HepG2 (cell line): ENCODE data around the gene CAPN12. TPM values are rescaled to one million over a fixed set of nuclear protein-coding genes. Genes with fewer than 3 reads are reported as not detected.

Experiments used
- ARID2 ChIP-seq: sonication (generic); formaldehyde crosslinking; IDR thresholded peaks from 2 replicates; pipeline ENCODE4 v1.8.1; 2022; ENCODE audit warnings: mild to moderate bottlenecking, missing genetic modification reagents, borderline replicate concordance
- HNF1A ChIP-seq, 2 experiments: sonication (generic) in 1 of 2; formaldehyde crosslinking in 1 of 2; IDR thresholded peaks; 2 replicates each; pipeline versions ENCODE4 v1.4.0 to v1.6.1; 2016 to 2020; ENCODE audit warnings: borderline replicate concordance in 1 of 2, low read depth in 1 of 2, mild to moderate bottlenecking in 1 of 2, missing genetic modification reagents in 1 of 2
- IKZF4 ChIP-seq: sonication (generic); formaldehyde crosslinking; IDR thresholded peaks from 2 replicates; pipeline ENCODE4 v1.5.1; 2020; ENCODE audit warnings: borderline replicate concordance, mild to moderate bottlenecking, low read depth, missing genetic modification reagents; ENCODE audit errors: not compliant biosample characterization
- KLF16 ChIP-seq, 2 experiments: sonication (generic) in 1 of 2; formaldehyde crosslinking in 1 of 2; IDR thresholded peaks; 2 replicates each; pipeline versions ENCODE4 v1.6.1 to v1.8.0; 2016 to 2023; ENCODE audit warnings: missing genetic modification reagents in 2 of 2, missing compliant biosample characterization in 1 of 2
- NCOA5 ChIP-seq: sonication (generic); formaldehyde crosslinking; IDR thresholded peaks from 2 replicates; pipeline ENCODE4 v1.4.0; 2020; ENCODE audit warnings: missing genetic modification reagents
- NR2F2 ChIP-seq: IDR thresholded peaks from 2 replicates; pipeline ENCODE4 v1.6.1; 2012; ENCODE audit warnings: low read depth, inconsistent platforms, borderline replicate concordance
- PAXIP1 ChIP-seq: sonication (generic); formaldehyde crosslinking; conservative IDR thresholded peaks from 2 replicates; pipeline ENCODE4 v1.4.0; 2020; ENCODE audit warnings: mild to moderate bottlenecking, missing genetic modification reagents, moderate library complexity
- SIX1 ChIP-seq: sonication (generic); formaldehyde crosslinking; IDR thresholded peaks from 2 replicates; pipeline ENCODE4 v1.4.0; 2020; ENCODE audit warnings: missing genetic modification reagents, borderline replicate concordance
- SOX13 ChIP-seq, 3 experiments: fragments of 450-650 bp in 1 of 3; sonication (generic) in 1 of 3; formaldehyde crosslinking in 1 of 3; IDR thresholded peaks in 2 of 3; conservative IDR thresholded peaks in 1 of 3; 2 replicates each; pipeline versions ENCODE4 v1.5.0 to v1.6.1; 2016 to 2020; ENCODE audit warnings: antibody characterized with exemption in 1 of 3, mild to moderate bottlenecking in 1 of 3, missing compliant biosample characterization in 1 of 3, missing genetic modification reagents in 1 of 3, moderate library complexity in 1 of 3
- SSRP1 ChIP-seq: IDR thresholded peaks from 2 replicates; pipeline ENCODE4 v1.6.1; 2016; ENCODE audit warnings: control low read depth
- TBX3 ChIP-seq: fragments of 450-650 bp; IDR thresholded peaks from 2 replicates; pipeline ENCODE4 v1.6.1; 2017; ENCODE audit warnings: antibody characterized with exemption, mild to moderate bottlenecking, inconsistent platforms, borderline replicate concordance
- ZNF17 ChIP-seq: sonication (generic); formaldehyde crosslinking; IDR thresholded peaks from 2 replicates; pipeline ENCODE4 v1.5.0; 2020; ENCODE audit warnings: mild to moderate bottlenecking, missing genetic modification reagents
- ZNF317 ChIP-seq: sonication (generic); formaldehyde crosslinking; IDR thresholded peaks from 2 replicates; pipeline ENCODE4 v1.5.0; 2020; ENCODE audit warnings: mild to moderate bottlenecking, missing genetic modification reagents
- ZNF329 ChIP-seq: sonication (generic); formaldehyde crosslinking; IDR thresholded peaks from 2 replicates; pipeline ENCODE4 v1.9.0; 2021; ENCODE audit warnings: low read depth, mild to moderate bottlenecking, missing genetic modification reagents
- ZNF549 ChIP-seq: sonication (generic); formaldehyde crosslinking; IDR thresholded peaks from 2 replicates; pipeline ENCODE4 v1.5.0; 2020; ENCODE audit warnings: missing genetic modification reagents
- ZNF703 ChIP-seq: sonication (generic); formaldehyde crosslinking; IDR thresholded peaks from 2 replicates; pipeline ENCODE4 v1.5.1; 2020; ENCODE audit warnings: missing genetic modification reagents, mild to moderate bottlenecking, moderate library complexity, borderline replicate concordance
- polyA plus RNA-seq, 8 experiments: library from polyadenylated mRNA; depleted of rRNA in 3 of 8; stranded (reverse) in 7 of 8; unstranded in 1 of 8; fragments of >200 nt; fragmentation: Illumina TruSeq in 4 of 8; extraction: Trizol in 4 of 8; gene quantifications; 2 replicates each; pipeline versions ENCODE4 v1.2.1 to v1.2.3, GENCODE V29; 2011 to 2016; ENCODE audit warnings: low read depth in 4 of 8, missing spikeins in 1 of 8, mixed read lengths in 1 of 8; ENCODE audit not compliant: insufficient read depth in 1 of 8
- total RNA-seq, 5 experiments: library from RNA; depleted of rRNA; stranded (reverse); fragments of >200 nt; fragmentation: Illumina TruSeq; extraction: Trizol; gene quantifications; 2 replicates each; pipeline ENCODE4 v1.2.3, GENCODE V29; 2016; ENCODE audit warnings: low read depth in 1 of 5
- TF ChIP-seq, protein P1 (sequence below): sonication (generic); formaldehyde crosslinking; IDR thresholded peaks from 2 replicates; pipeline ENCODE4 v1.4.0; 2020; ENCODE audit warnings: missing genetic modification reagents, borderline replicate concordance

The CAPN12 gene
- total and polyA plus RNA-seq, 2 of the 13 experiments (the other 11 are each of a cell fraction or from before 2014, with no cell fraction given): 1.6 to 13.6 TPM

DNA sequence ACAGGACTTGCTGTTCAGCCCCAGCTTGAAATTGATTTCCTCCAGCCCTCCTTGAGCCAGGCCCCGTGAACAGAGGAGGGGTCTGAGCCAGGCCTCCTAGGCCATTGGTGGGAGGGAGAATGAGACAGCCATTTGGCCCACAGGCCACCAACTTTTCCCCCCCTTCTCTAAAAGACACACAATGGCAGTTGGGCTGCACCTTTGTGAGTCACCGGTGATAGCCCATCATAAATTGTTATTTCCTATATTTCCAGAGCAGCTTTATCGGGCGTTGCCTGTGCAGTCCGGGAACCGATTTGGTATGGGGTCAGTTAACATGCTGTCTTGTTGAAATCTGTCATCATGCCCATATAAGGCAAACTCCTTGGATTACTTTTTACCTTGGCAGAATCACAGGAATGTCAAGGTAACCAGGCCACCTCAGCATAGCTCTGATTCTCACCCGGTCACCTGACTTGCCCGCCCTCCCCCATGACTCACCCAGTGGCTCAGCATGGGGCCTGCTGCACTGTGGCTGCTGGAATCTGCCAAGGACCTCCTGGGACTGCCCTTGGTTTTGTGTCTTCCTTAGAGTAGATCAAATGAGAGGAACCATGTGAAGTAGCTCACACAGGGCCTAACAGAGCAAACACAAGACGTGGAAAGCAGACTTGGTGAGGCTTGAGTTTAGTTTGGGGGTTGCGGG lies 60.7 kb downstream of the CAPN12 start (continued):
- TF ChIP-seq SIX1 (CRISPR knock-in tag) (peak; percentile 15; the same call in 1 of the 2 replicates), ZNF17 (CRISPR knock-in tag) (no peak), ZNF317 (CRISPR knock-in tag) (no peak), PAXIP1 (CRISPR knock-in tag) (peak; percentile 72), ZNF703 (CRISPR knock-in tag) (no peak), IKZF4 (CRISPR knock-in tag) (no peak), ARID2 (0 out of 2 replicates have a peak, but pooled peaks have one; percentile 43), ZNF329 (CRISPR knock-in tag) (no peak), SSRP1 (CRISPR knock-in tag) (peak; percentile 54; the same call in 1 of the 2 replicates), KLF16 (CRISPR knock-in tag; IDR thresholded peaks at IDR 0.05) (no peak), NCOA5 (CRISPR knock-in tag) (no peak), HNF1A (IDR thresholded peaks at IDR 0.05; ENCODE audit: low read depth) (peak; percentile 35; the same call in 1 of the 2 replicates), HNF1A (CRISPR knock-in tag; IDR thresholded peaks at IDR 0.05; ENCODE audit: borderline replicate concordance) (0 out of 2 replicates have a peak, but pooled peaks have one; percentile 37), ZNF549 (CRISPR knock-in tag) (no peak), SOX13 (IDR thresholded peaks at IDR 0.05) (no peak), SOX13 (CRISPR knock-in tag; conservative IDR thresholded peaks at IDR 0.05 in 1 of 2, IDR thresholded peaks at IDR 0.05 in 1 of 2) (peak in 1 of 2 experiments; percentile 49; a peak in 1 of 4 replicates), TBX3 (peak; percentile 12; the same call in 1 of the 2 replicates), NR2F2 (no peak)
- TF ChIP-seq, protein P1, sequence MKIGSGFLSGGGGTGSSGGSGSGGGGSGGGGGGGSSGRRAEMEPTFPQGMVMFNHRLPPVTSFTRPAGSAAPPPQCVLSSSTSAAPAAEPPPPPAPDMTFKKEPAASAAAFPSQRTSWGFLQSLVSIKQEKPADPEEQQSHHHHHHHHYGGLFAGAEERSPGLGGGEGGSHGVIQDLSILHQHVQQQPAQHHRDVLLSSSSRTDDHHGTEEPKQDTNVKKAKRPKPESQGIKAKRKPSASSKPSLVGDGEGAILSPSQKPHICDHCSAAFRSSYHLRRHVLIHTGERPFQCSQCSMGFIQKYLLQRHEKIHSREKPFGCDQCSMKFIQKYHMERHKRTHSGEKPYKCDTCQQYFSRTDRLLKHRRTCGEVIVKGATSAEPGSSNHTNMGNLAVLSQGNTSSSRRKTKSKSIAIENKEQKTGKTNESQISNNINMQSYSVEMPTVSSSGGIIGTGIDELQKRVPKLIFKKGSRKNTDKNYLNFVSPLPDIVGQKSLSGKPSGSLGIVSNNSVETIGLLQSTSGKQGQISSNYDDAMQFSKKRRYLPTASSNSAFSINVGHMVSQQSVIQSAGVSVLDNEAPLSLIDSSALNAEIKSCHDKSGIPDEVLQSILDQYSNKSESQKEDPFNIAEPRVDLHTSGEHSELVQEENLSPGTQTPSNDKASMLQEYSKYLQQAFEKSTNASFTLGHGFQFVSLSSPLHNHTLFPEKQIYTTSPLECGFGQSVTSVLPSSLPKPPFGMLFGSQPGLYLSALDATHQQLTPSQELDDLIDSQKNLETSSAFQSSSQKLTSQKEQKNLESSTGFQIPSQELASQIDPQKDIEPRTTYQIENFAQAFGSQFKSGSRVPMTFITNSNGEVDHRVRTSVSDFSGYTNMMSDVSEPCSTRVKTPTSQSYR: peak; percentile 61; the same call in 1 of the 2 replicates
